ENCODE measurements around the gene SNAP47. TPM values are rescaled to one million over a fixed set of nuclear protein-coding genes. Genes with fewer than 3 reads are reported as not detected.

Gene SNAP47
- total RNA-seq, 2 donors from 2014 or later = 35.5 to 49.4 TPM

GRCh38 chr1:227762231-227762911, 27.1 kb downstream of the SNAP47 start:
- intact Hi-C loops (cut with DNase I) = loop anchor here (5.0 kb wide), 1 partner anchor 185 kb away; the partner anchor contains the start of gene WNT9A
- DNase-seq (peak; percentile 85 to 90 (median 87)), ATAC-seq (peak; percentile 86)
- Histone ChIP-seq H3K4me3 (no peak overlapping the region), H3K27me3 (no peaks in the 10 kb centered on the region), H3K27ac (peak overlapping the region in 1 of 4 donors; percentile 5), H3K4me1 (peaks cover 20% of the 10 kb centered on the region), H3K36me3 (replicated peaks in 1 of 2; ENCODE audit: insufficient read depth in 1 of 2, low read depth in 2 of 2) (peaks cover 0 to 17% of the 10 kb centered on the region in 2 donors), H3K9me3 (no peaks in the 10 kb centered on the region)
- TF ChIP-seq CTCF (IDR thresholded peaks at IDR 0.05) (peak; percentile 75 to 94 (median 85)), POLR2A (IDR thresholded peaks at IDR 0.05) (no peak)
- 1 to 20% methylated on average over 12 to 22 of the region's 22 CpGs for WGBS, 2 donors

- WGBS, 2 donors = 90 to 93% methylated on average over 16 of the region's 16 CpGs
- ATAC-seq = no peak
- intact Hi-C loops (cut with DNase I) = loop anchor here (5.0 kb wide), 1 partner anchor 184 kb away; the partner anchor contains the start of gene WNT9A
- no peaks in the 10 kb centered on the region for H3K9me3 ChIP-seq
- no peaks in the 10 kb centered on the region for H3K27me3 ChIP-seq
- H3K4me1 ChIP-seq = peaks cover 20% of the 10 kb centered on the region
- DNase-seq = no peak
- H3K4me3 ChIP-seq = no peak overlapping the region
- H3K27ac ChIP-seq = no peak overlapping the region
- peaks cover 0 to 24% of the 10 kb centered on the region in 2 donors for H3K36me3 ChIP-seq (replicated peaks in 1 of 2; ENCODE audit: insufficient read depth in 1 of 2, low read depth in 2 of 2)
- TF ChIP-seq CTCF (IDR thresholded peaks at IDR 0.05) = no peak
- no peak for TF ChIP-seq POLR2A (IDR thresholded peaks at IDR 0.05)
Observed at GRCh38 chr1:227763246-227764018, 28.2 kb downstream of the SNAP47 start.

DNA sequence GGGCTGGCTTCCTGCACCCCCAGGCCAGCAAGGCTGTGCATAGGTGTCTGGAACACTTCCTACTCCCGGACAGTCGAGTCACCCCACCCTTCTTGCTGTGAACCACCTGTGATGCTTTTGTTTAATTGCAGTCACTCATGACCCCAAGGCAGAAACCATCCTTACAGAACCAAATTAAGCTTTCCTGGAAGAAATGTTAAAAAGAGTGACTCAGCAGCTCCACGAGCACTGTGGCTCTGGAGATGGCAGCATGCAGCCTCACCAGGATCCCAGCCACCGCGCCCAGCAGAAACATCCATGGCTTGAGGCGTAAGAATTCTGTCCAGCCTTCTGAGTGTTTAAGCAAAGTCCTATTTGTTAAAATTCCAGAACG, 28.8 kb downstream of the SNAP47 start:
- WGBS, 2 donors = 70 to 97% methylated on average over 2 to 7 of the region's 7 CpGs
- Histone ChIP-seq H3K36me3 (replicated peaks in 1 of 2; ENCODE audit: insufficient read depth in 1 of 2, low read depth in 2 of 2) (peaks cover 0 to 24% of the 10 kb centered on the region in 2 donors), H3K27ac (no peak overlapping the region), H3K4me3 (no peak overlapping the region), H3K27me3 (no peaks in the 10 kb centered on the region), H3K4me1 (peaks cover 20% of the 10 kb centered on the region), H3K9me3 (no peaks in the 10 kb centered on the region)
- intact Hi-C loops (cut with DNase I) = loop anchor here (5.0 kb wide), 1 partner anchor 183 kb away; the partner anchor contains the start of gene WNT9A
- TF ChIP-seq CTCF (IDR thresholded peaks at IDR 0.05) (no peak), POLR2A (IDR thresholded peaks at IDR 0.05) (no peak)
- ATAC-seq = no peak
- DNase-seq = no peak

DNA sequence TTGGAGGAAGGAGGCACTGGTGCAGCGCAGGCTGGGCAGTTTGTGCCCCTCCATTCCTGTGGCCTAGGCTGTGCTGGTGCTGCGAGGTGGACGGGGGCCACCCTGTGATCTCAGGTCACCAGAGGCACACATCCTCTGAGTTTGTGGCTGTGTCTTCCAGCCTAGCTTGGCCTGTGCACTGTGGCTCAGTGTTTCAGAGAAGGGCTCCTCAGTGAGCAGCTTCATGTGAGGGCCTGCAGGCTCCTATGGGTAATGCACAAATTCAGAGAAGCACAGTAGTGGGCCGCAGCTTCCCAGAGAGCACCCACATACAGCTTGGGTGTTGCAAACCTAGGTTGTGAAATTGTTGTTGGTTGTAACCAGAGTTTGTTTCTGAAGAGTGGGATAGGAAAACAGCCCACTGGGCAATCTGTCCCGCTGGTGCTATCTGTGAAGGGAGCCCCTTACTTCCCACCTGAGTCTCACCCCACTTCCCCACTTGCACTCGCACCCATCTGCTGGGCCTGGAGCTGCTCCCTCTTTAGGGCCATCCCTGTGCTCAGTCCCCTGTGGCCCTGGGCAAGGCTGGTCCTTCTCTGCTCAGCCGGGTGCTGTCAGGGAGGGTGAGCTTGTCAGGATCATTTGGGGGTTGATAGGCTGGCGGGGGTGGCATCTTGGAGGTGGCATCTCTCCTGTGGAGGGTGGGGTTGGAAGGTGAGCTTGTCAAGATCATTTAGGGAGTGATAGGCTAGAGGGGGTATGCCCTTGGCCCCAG, 30.2 kb downstream of the SNAP47 start:
- DNase-seq (no peak), ATAC-seq (no peak)
- Histone ChIP-seq H3K27me3 (no peaks in the 10 kb centered on the region), H3K4me1 (peaks cover 20% of the 10 kb centered on the region), H3K9me3 (no peaks in the 10 kb centered on the region), H3K4me3 (no peak overlapping the region), H3K36me3 (replicated peaks in 1 of 2; ENCODE audit: insufficient read depth in 1 of 2, low read depth in 2 of 2) (peaks cover 0 to 16% of the 10 kb centered on the region in 2 donors), H3K27ac (no peak overlapping the region)
- TF ChIP-seq POLR2A (IDR thresholded peaks at IDR 0.05) = no peak
- TF ChIP-seq CTCF (IDR thresholded peaks at IDR 0.05) = no peak
- intact Hi-C loops (cut with DNase I) = no loop called here
- WGBS, 2 donors = 84 to 95% methylated on average over 5 to 8 of the region's 8 CpGs

Measured in body of pancreas (tissue), 4 donors.